ENCODE measurements around the gene MYO10. TPM values are rescaled to one million over a fixed set of nuclear protein-coding genes. Genes with fewer than 3 reads are reported as not detected.
"Not testable (repeated sequence)": the region's sequence is repeated elsewhere in the genome, so short reads cannot be mapped to it uniquely, and the experiment has no call there.

The MYO10 gene
- total RNA-seq, 1 donor from 2014 or later: 46.1 TPM

DNA sequence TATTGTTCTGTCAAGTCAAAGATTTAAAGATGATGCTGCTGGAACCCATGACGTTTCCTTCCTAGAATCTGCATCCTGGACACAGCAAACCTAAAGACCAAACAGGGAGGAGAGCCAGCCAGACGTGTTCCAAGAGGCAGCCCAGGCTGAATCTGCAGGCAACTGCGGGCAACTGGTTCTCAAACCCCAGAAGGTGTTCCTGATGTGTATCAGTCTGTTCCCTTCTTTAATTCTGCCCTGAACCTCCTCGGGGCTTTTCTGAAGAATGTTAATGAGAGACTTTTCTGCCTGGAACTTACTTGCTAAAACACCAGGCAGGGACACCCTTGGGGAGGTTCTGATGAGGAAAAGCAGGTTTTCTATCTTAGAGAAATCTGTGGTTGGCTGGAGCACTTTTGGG is 186.5 kb downstream of the MYO10 start:
- no peak for DNase-seq (ENCODE audit: low read depth in 2 of 2)

DNA sequence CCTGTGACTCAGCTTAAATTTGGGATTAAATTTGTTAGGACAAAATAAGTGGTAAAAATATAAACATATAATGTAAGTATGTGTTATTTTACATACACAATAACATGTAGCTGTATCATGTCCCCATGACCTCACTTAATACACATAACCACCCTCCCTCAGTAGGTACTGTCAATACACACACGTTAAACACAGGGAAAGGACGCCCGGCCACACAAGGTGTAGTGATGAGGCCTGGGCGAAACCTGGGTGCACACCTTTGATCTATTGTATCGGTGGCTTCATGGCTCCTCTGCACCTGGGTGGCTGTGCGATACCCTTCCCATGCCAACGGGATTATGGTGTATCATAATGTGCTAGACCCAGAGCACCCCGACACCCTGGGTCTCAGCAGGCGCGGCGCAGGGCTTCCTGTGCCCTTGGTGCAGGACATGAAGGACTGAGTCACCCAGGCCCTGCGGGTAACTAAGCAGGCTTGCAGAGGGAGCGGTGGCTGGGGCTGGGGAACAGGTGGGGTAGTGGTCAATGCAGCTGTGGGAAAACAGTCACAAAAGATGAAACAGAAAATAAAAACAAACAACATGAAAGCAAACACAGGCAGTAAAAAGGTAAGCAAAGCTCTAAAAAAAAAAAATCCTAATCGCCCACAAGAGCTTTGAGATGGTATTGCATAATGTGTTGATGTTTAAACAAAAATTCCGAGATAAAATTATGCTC is 191.8 kb downstream of the MYO10 start:
- DNase-seq (ENCODE audit: low read depth in 2 of 2): no peak

GRCh38 chr5:16742938-16743337 is 193.2 kb downstream of the MYO10 start:
- DNase-seq (ENCODE audit: low read depth in 2 of 2): peak in 1 of 2 donors; percentile 75

DNA sequence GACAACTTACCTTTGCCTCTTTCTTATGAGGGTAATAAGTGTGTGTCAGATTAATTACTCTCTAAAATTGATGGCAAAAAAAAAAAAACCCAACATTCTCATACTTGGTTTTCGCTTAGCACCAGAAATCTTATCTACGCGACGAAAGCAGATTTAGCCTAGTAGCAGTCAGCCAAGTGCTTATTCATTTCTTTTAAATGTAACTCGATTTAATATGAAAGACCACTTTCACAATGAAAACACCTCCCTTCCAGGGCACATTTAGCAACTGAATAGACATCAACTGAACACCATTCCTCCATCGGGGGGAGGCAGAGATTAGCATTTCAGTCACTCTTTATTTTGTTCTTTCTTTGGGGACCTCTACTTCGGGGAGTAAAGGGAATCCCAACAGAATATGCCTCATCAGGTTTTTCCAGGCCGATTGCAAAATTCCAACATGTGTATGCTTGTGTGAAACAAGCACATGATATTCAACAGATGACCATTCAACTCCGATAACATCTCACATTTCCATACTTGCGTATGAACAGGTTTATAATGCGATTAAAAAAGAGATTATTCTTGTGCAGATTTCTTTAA is 195.2 kb downstream of the MYO10 start:
- no peak for DNase-seq (ENCODE audit: low read depth in 2 of 2)

- no peak for DNase-seq (ENCODE audit: low read depth in 2 of 2)
Observed at GRCh38 chr5:16740066-16740810, 195.8 kb downstream of the MYO10 start.

DNA sequence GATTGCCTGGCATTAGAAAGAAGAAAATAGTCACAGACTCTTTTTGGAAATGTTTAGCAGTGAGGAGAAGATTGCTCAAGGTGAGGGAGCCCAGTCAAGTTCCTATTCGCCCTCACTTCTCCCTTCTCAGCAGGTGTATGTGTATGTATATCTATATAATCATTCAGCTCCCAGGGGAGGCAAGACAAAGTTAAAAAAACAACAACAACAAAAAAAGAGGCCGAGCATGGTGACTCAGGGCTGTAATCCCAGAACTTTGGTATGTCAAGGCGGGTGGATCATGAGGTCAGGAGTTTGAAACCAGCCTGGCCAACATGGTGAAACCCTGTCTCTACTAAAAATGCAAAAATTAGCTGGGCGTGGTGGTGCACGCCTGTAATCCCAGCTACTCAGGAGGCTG is 197.7 kb downstream of the MYO10 start:
- not testable (repeated sequence) for DNase-seq (ENCODE audit: low read depth in 2 of 2)

- no peak for DNase-seq (ENCODE audit: low read depth in 2 of 2)
Observed at GRCh38 chr5:16737620-16738364, 198.3 kb downstream of the MYO10 start.

DNA sequence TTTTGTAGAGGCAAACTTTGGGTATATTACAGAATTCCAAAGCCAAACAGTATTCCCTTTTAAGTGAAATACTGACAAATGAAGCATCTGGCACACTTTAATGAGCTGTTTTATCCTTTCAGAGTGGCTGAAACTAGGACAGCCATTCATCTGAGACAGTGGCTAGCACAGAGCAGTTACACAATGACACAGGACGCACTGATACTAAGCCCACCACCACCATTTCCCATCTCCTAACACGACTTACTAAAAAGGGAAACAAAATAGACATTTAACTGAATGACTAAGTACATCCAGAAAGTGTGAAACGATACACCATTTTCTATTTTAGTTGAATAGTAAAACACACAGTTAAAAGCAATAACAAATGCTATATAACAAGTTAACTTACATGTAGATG is 198.9 kb downstream of the MYO10 start:
- DNase-seq (ENCODE audit: low read depth in 2 of 2): no peak

GRCh38 chr5:16736158-16736995 is 199.7 kb downstream of the MYO10 start:
- DNase-seq (ENCODE audit: low read depth in 2 of 2): peak; percentile 63 to 81

- DNase-seq (ENCODE audit: low read depth in 2 of 2): no peak
Observed at GRCh38 chr5:16735101-16736060, 200.7 kb downstream of the MYO10 start.

GRCh38 chr5:16733331-16734006 is 202.6 kb downstream of the MYO10 start:
- no peak for DNase-seq (ENCODE audit: low read depth in 2 of 2)

- no peak for DNase-seq (ENCODE audit: low read depth in 2 of 2)
Observed at GRCh38 chr5:16732356-16732755, 203.7 kb downstream of the MYO10 start.

DNA sequence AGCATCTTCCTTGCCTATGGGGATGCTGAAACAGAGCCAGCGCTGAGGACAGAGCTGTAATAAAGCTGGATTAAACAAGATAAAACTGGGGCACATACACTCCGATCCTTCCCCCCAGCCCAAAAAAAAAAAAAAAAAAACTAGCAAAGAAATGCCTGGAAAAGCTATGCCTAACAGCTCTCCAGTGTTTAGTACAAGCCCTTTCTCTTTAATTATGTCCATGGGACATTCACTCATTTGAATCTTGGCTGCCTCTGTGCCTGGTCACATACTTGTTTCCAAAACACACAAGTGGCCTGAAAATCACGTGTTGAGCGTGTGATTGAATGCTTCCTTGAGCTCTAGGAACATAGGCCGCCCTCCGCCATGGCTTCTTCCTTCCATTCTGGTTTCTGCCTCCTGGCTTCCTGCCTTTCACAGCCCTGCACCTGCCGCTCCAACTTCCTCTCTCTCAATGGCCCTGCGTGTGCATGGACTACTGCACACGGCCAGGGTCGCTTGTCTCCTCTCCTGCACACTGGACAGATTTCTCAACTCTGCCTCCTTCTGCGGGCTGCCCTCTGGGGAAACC is 208.2 kb downstream of the MYO10 start:
- DNase-seq (ENCODE audit: low read depth in 2 of 2): peak; percentile 83 to 88

- DNase-seq (ENCODE audit: low read depth in 2 of 2): peak; percentile 86 to 94
Observed at GRCh38 chr5:16726538-16726946, 209.5 kb downstream of the MYO10 start.

DNA sequence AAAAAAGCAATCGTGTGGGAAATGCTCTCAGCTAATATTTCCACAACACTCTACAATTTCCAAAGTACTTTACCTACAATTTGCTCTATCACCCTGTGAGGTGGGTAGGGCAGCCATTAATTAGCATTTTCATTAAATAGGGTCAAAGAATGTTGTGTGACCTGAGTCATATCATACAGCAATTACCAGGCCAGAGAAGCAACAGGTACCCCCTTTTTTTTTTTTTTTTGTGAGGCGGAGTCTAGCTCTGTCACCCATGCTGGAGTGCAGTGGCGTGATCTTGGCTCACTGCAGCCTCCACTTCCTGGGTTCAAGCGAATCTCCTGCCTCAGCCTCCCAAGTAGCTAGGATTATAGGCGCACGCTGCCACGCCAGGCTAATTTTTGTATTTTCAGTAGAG is 210.5 kb downstream of the MYO10 start:
- no peak for DNase-seq (ENCODE audit: low read depth in 2 of 2)

DNA sequence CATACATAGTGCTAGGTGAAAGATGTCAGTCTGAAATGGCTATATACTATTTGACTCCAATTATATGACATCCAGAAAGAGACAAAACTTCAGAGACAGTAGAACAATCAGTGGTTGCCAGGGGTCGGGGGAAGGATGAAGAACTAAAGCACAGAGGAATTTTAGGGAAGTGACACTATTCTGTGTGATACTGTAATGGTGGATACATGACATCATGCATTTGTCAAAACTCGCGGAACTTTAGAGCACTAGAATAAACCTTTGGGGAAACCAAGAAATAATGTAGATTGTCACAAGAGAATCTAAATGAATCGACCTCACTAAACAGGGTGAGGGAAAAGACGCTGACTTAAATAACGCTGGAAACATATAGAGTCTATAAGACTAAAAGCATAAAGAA is 212.3 kb downstream of the MYO10 start:
- DNase-seq (ENCODE audit: low read depth in 2 of 2): no peak

GRCh38 chr5:16722097-16722495 is 214.0 kb downstream of the MYO10 start:
- no peak for DNase-seq (ENCODE audit: low read depth in 2 of 2)

DNA sequence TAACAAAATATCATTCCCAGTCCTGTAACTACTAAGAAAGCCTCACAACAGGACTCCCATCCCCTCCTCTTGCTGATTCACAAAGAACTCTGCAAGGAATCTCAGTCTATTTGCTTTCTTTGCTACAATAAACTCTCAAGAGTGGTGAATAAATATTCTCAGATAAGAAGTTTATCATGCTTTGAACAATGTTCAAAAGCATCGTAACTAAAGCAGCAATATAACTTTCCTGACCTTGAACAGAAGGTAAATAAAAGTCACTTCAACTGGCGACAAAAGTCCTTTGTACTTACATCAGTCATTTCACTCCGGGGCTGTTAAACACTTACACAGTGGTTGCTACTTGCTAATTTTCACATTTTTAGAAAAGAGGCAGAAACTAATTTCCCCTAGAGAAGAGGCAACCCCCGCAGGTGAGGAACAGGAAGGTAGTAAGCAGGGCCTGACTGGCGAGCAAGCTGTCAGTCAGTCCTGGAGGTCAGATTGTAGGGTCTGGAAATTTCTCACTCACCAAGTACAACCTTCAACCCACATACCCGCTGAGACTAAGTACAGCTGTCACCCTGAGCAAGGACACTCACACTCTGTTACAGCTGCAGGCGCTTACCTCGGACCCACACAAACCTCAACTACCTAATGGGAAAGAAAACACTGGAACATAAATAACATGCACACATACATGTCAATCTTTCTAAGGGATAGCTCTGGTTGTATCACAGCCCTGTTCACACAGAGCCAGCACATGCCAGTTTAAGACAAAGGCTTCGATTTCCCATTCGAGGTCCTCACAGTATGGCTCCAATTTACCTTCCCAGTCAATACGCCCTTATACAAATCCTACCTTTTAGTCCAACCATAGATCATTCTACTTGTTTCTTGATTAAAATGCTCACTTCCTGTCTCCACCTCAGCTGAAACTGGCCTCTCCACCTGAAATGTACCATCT is 214.7 kb downstream of the MYO10 start:
- DNase-seq (ENCODE audit: low read depth in 2 of 2): no peak
